Caco-2 (cell line): Measurements from ENCODE around the gene MED31. TPM values are rescaled to one million over a fixed set of nuclear protein-coding genes. Genes with fewer than 3 reads are reported as not detected.

Experiments used
- BruUV-seq: library from RNA; stranded (reverse); fragments of 400-500 nt; replicated peaks from 2 replicates; lab custom pipeline; 2021; lab: Mats Ljungman, UMichigan
- CTCF ChIA-PET: fragments of 300-600 bp; sonication (Branson Sonifier 250); formaldehyde crosslinking; loops from one replicate; lab custom pipeline; 2022; ENCODE audit warnings: antibody characterized with exemption; lab: Charles Lee
- POLR2A ChIA-PET: fragments of 300-600 bp; sonication (Branson Sonifier 250); formaldehyde crosslinking; loops from one replicate; lab custom pipeline; 2022; ENCODE audit warnings: antibody characterized with exemption; lab: Charles Lee
- DNase-seq, 2 experiments: peaks; one replicate each; pipeline versions ENCODE4 v3.0.0 to v3.0.0-alpha.2; 2020 to 2022
- H3K27me3 ChIP-seq: replicated peaks from 2 replicates; pipeline ENCODE4 v1.6.0; 2011; ENCODE audit warnings: low read length; ENCODE audit not compliant: control insufficient read depth, insufficient read depth
- H3K36me3 ChIP-seq: 2 replicates; pipeline ENCODE4 v1.5.1; 2011; ENCODE audit warnings: low read length; ENCODE audit not compliant: control insufficient read depth, insufficient read depth
- H3K4me1 ChIP-seq: fragments of 250-450 bp; sonication (Bioruptor Pico); 2 replicates; pipeline ENCODE4 v1.5.1; 2020; ENCODE audit warnings: mild to moderate bottlenecking
- H3K4me3 ChIP-seq: 2 replicates; pipeline ENCODE4 v1.5.1; 2011; ENCODE audit warnings: low read depth, mild to moderate bottlenecking, control low read depth, low read length
- H3K9me3 ChIP-seq: fragments of 250-450 bp; sonication (Bioruptor Pico); 2 replicates; pipeline ENCODE4 v1.5.1; 2020; ENCODE audit warnings: mild to moderate bottlenecking, moderate library complexity
- H3K27ac Mint-ChIP-seq: one replicate; pipeline ENCODE4 v1.8.0; 2022; ENCODE audit warnings: mixed read lengths; ENCODE audit not compliant: unreplicated experiment
- H3K27me3 Mint-ChIP-seq: one replicate; pipeline ENCODE4 v1.8.0; 2022; ENCODE audit warnings: mixed read lengths; ENCODE audit not compliant: insufficient read depth, unreplicated experiment
- H3K36me3 Mint-ChIP-seq: one replicate; pipeline ENCODE4 v1.8.0; 2022; ENCODE audit warnings: mild to moderate bottlenecking, mixed read lengths; ENCODE audit not compliant: insufficient read depth, unreplicated experiment
- H3K4me1 Mint-ChIP-seq: one replicate; pipeline ENCODE4 v1.8.0; 2022; ENCODE audit warnings: low read depth, mixed read lengths; ENCODE audit not compliant: unreplicated experiment
- H3K4me3 Mint-ChIP-seq: one replicate; pipeline ENCODE4 v1.8.0; 2022; ENCODE audit warnings: mild to moderate bottlenecking, moderate library complexity, mixed read lengths; ENCODE audit not compliant: unreplicated experiment
- H3K9me3 Mint-ChIP-seq: one replicate; pipeline ENCODE4 v1.8.0; 2022; ENCODE audit warnings: mixed read lengths; ENCODE audit not compliant: unreplicated experiment
- intact Hi-C: fragments of 100-400 bp; cut with micrococcal nuclease; formaldehyde crosslinking; loops from one replicate; pipeline ENCODE4 v1.10.0; 2022; ENCODE audit not compliant: unreplicated experiment
- total RNA-seq: library from RNA; stranded (reverse); gene quantifications from 2 replicates; pipeline ENCODE4 v1.2.3, GENCODE V29; 2022
- TF ChIP-seq, protein P1 (sequence below), 2 experiments: fragments of 200-600 bp in 1 of 2; IDR thresholded peaks; 1 replicate in 1 of 2; 2 replicates in 1 of 2; pipeline versions ENCODE4 v1.5.1 to v1.8.0; 2011 to 2022; ENCODE audit warnings: antibody characterized with exemption in 1 of 2, control low read depth in 1 of 2, inconsistent platforms in 1 of 2, low read depth in 1 of 2, low read length in 1 of 2, mild to moderate bottlenecking in 1 of 2, moderate library complexity in 1 of 2; ENCODE audit not compliant: insufficient read depth in 1 of 2, severe bottlenecking in 1 of 2, unreplicated experiment in 1 of 2

The MED31 gene
- total RNA-seq, 1 experiment from 2014 or later: 9.5 TPM

DNA sequence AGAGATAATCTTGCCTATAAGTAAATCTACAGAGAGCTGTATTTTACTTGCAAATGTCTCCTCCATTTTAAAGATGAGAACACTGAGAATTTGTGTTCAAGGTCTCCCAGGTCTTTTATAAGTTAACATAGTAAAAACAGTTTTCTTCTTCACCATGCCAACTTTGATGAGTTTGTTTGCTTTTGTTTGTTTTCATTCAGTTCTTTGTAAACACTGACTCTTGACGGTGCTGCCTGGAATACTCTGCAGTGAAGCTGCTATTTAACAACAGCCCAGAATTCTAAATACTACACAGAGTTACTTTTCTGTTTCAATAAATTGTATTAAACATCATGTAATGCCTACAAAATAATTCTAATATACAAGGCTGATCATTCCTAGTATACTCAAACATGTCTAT, 53.7 kb downstream of the MED31 start:
- no peak overlapping the region for H3K27ac Mint-ChIP-seq
- intact Hi-C loops: no loop called here
- no peak for DNase-seq
- Histone ChIP-seq H3K36me3 (no peaks in the 10 kb centered on the region), H3K27me3 (no peaks in the 10 kb centered on the region), H3K9me3 (no peaks in the 10 kb centered on the region), H3K4me3 (no peak overlapping the region), H3K4me1 (peaks cover 1% of the 10 kb centered on the region)
- no peaks in the 10 kb centered on the region for H3K4me1 Mint-ChIP-seq
- TF ChIP-seq, protein P1, sequence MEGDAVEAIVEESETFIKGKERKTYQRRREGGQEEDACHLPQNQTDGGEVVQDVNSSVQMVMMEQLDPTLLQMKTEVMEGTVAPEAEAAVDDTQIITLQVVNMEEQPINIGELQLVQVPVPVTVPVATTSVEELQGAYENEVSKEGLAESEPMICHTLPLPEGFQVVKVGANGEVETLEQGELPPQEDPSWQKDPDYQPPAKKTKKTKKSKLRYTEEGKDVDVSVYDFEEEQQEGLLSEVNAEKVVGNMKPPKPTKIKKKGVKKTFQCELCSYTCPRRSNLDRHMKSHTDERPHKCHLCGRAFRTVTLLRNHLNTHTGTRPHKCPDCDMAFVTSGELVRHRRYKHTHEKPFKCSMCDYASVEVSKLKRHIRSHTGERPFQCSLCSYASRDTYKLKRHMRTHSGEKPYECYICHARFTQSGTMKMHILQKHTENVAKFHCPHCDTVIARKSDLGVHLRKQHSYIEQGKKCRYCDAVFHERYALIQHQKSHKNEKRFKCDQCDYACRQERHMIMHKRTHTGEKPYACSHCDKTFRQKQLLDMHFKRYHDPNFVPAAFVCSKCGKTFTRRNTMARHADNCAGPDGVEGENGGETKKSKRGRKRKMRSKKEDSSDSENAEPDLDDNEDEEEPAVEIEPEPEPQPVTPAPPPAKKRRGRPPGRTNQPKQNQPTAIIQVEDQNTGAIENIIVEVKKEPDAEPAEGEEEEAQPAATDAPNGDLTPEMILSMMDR (IDR thresholded peaks at IDR 0.05; ENCODE audit: insufficient read depth in 1 of 2, low read depth in 1 of 2, low read length in 1 of 2, severe bottlenecking in 1 of 2, unreplicated experiment in 1 of 2): no peak
- BruUV-seq: no TSS peak
- ChIA-PET CTCF (no interaction called here), POLR2A (no interaction called here)
- H3K9me3 Mint-ChIP-seq: no peaks in the 10 kb centered on the region
- H3K36me3 Mint-ChIP-seq: peaks cover 11% of the 10 kb centered on the region
- H3K27me3 Mint-ChIP-seq: no peaks in the 10 kb centered on the region
- no peak overlapping the region for H3K4me3 Mint-ChIP-seq

DNA sequence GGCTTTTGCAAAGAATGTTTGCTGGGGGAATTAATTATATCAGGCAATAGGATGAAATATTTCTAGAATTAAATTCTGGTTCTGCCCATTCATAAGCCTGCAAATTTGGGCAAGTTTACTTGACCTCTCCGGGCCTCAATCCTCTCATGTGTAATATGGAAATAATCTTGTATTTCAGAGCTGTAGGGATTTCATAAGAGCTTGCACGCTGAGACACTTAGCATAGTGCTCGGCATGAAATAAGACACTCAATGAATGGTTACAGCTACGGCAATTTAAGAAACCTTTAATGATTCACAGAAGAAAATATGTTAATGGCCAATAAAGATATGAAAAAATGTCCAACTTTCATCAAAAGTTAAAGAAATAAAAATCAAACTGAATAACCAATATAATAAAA, 54.5 kb downstream of the MED31 start:
- ChIA-PET POLR2A (no interaction called here), CTCF (no interaction called here)
- no peaks in the 10 kb centered on the region for H3K9me3 Mint-ChIP-seq
- no TSS peak for BruUV-seq
- H3K4me1 Mint-ChIP-seq: peaks cover 2% of the 10 kb centered on the region
- H3K36me3 ChIP-seq: no peaks in the 10 kb centered on the region
- H3K4me1 ChIP-seq: peaks cover 7% of the 10 kb centered on the region
- no peak for DNase-seq
- H3K27me3 ChIP-seq: no peaks in the 10 kb centered on the region
- TF ChIP-seq, protein P1 (IDR thresholded peaks at IDR 0.05; ENCODE audit: insufficient read depth in 1 of 2, low read depth in 1 of 2, low read length in 1 of 2, severe bottlenecking in 1 of 2, unreplicated experiment in 1 of 2): no peak
- H3K4me3 ChIP-seq: no peak overlapping the region
- H3K27me3 Mint-ChIP-seq: no peaks in the 10 kb centered on the region
- no peak overlapping the region for H3K4me3 Mint-ChIP-seq
- no peaks in the 10 kb centered on the region for H3K9me3 ChIP-seq
- no peak overlapping the region for H3K27ac Mint-ChIP-seq
- intact Hi-C loops: no loop called here
- peaks cover 14% of the 10 kb centered on the region for H3K36me3 Mint-ChIP-seq

DNA sequence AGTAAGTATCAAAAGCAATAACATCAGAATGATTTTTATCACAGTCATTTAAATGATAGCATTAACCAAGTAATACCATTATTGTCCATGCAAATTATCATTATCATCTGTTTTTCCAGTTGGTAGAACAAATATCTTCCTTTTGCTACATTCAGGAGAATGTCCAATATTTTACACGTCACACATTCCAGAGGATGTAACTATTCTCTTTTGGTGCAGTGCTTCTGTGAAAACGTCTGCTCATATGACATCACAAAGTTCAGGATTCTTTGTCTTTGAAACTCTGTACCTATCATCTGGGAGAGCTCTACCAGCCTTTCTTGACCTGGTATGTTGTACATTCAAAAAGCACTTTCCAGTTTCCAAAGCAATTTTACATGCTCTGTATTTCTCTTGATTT, 54.9 kb downstream of the MED31 start:
- Histone ChIP-seq H3K36me3 (no peaks in the 10 kb centered on the region), H3K4me1 (peaks cover 11% of the 10 kb centered on the region), H3K9me3 (no peaks in the 10 kb centered on the region), H3K27me3 (no peaks in the 10 kb centered on the region), H3K4me3 (no peak overlapping the region)
- no peaks in the 10 kb centered on the region for H3K9me3 Mint-ChIP-seq
- H3K4me3 Mint-ChIP-seq: no peak overlapping the region
- ChIA-PET POLR2A (no interaction called here), CTCF (no interaction called here)
- peaks cover 7% of the 10 kb centered on the region for H3K4me1 Mint-ChIP-seq
- intact Hi-C loops: no loop called here
- peaks cover 11% of the 10 kb centered on the region for H3K36me3 Mint-ChIP-seq
- TF ChIP-seq, protein P1 (IDR thresholded peaks at IDR 0.05; ENCODE audit: insufficient read depth in 1 of 2, low read depth in 1 of 2, low read length in 1 of 2, severe bottlenecking in 1 of 2, unreplicated experiment in 1 of 2): no peak
- no peaks in the 10 kb centered on the region for H3K27me3 Mint-ChIP-seq
- BruUV-seq: no TSS peak
- no peak overlapping the region for H3K27ac Mint-ChIP-seq
- no peak for DNase-seq
